ENCODE measurements around the gene NUBP1. TPM values are rescaled to one million over a fixed set of nuclear protein-coding genes. Genes with fewer than 3 reads are reported as not detected.
A peak's percentile ranks its signal among the peaks of the same experiment; 100 is the strongest.

NUBP1 gene
- total RNA-seq, 1 experiment from 2014 or later, result 28.9 TPM

- Histone ChIP-seq H3K4me2 (no peak within 1 kb of the TSS), H3K9me3 (ENCODE audit: insufficient read depth, low read depth) (no peaks in the 10 kb centered on the region), H3K4me1 (replicated peaks; ENCODE audit: insufficient read depth) (no peaks in the 10 kb centered on the region), H3K27me3 (ENCODE audit: insufficient read depth, low read depth) (no peaks in the 10 kb centered on the region), H4K20me1 (ENCODE audit: insufficient read depth) (no peaks in the 10 kb centered on the region), H2AFZ (no peak within 1 kb of the TSS), H3K9me2 (ENCODE audit: insufficient read depth) (no peaks in the 10 kb centered on the region), H3K4me3 (no peak within 1 kb of the TSS), H3F3A (ENCODE audit: insufficient read depth, low read depth) (no peaks in the 10 kb centered on the region), H3K27ac (no peak within 1 kb of the TSS), H3K79me2 (ENCODE audit: low read depth) (no peaks in the 10 kb centered on the region), H3K36me3 (ENCODE audit: low read depth) (no peaks in the 10 kb centered on the region)
- ChIA-PET POLR2A (ENCODE audit: unreplicated experiment) (no interaction called here), CTCF (no interaction called here)
- intact Hi-C loops (cut with micrococcal nuclease; ENCODE audit: unreplicated experiment), result no loop called here
- TF ChIP-seq EZH2 (IDR thresholded peaks at IDR 0.05; ENCODE audit: low read depth) (no peak), CTCF (conservative IDR thresholded peaks at IDR 0.05) (no peak)
- BruUV-seq (replicated peaks), result no TSS peak
- DNase-seq, result no peak
Observed at GRCh38 chr16:10694830-10695229, 48.8 kb upstream of the NUBP1 start, which contains the start of gene TEKT5. Gene TEKT5, minus strand, starts transcription at chr16:10694930. Its CDS starts 57 bp downstream, at chr16:10694873.

GRCh38 chr16:10699756-10700155 lies 43.9 kb upstream of the NUBP1 start:
- Histone ChIP-seq H3K36me3 (ENCODE audit: low read depth) (no peaks in the 10 kb centered on the region), H3K27ac (no peak overlapping the region), H3K4me1 (replicated peaks; ENCODE audit: insufficient read depth) (no peaks in the 10 kb centered on the region), H3K27me3 (ENCODE audit: insufficient read depth, low read depth) (no peaks in the 10 kb centered on the region), H3K79me2 (ENCODE audit: low read depth) (no peaks in the 10 kb centered on the region), H3K9me3 (ENCODE audit: insufficient read depth, low read depth) (no peaks in the 10 kb centered on the region), H2AFZ (no peak overlapping the region), H3K4me2 (no peak overlapping the region), H4K20me1 (ENCODE audit: insufficient read depth) (no peaks in the 10 kb centered on the region), H3K4me3 (no peak overlapping the region), H3K9me2 (ENCODE audit: insufficient read depth) (no peaks in the 10 kb centered on the region), H3F3A (ENCODE audit: insufficient read depth, low read depth) (no peaks in the 10 kb centered on the region)
- TF ChIP-seq EZH2 (IDR thresholded peaks at IDR 0.05; ENCODE audit: low read depth), result no peak
- no peak for TF ChIP-seq CTCF (conservative IDR thresholded peaks at IDR 0.05)
- no peak for DNase-seq
- POLR2A ChIA-PET (ENCODE audit: unreplicated experiment), result no interaction called here
- CTCF ChIA-PET, result no interaction called here
- no TSS peak for BruUV-seq (replicated peaks)
- intact Hi-C loops (cut with micrococcal nuclease; ENCODE audit: unreplicated experiment), result no loop called here

- POLR2A ChIA-PET (ENCODE audit: unreplicated experiment), result no interaction called here
- BruUV-seq (replicated peaks), result no TSS peak
- intact Hi-C loops (cut with micrococcal nuclease; ENCODE audit: unreplicated experiment), result no loop called here
Observed at GRCh38 chr16:10708969-10709368, 34.7 kb upstream of the NUBP1 start.

More at GRCh38 chr16:10708969-10709368, 34.7 kb upstream of the NUBP1 start:
- CTCF ChIA-PET, result no interaction called here
- Histone ChIP-seq H3K9me2 (ENCODE audit: insufficient read depth) (no peaks in the 10 kb centered on the region), H3K27me3 (ENCODE audit: insufficient read depth, low read depth) (no peaks in the 10 kb centered on the region), H4K20me1 (ENCODE audit: insufficient read depth) (no peaks in the 10 kb centered on the region), H3K4me1 (replicated peaks; ENCODE audit: insufficient read depth) (no peaks in the 10 kb centered on the region; the same call in 1 of the 2 replicates), H3F3A (ENCODE audit: insufficient read depth, low read depth) (no peaks in the 10 kb centered on the region), H3K4me2 (no peak overlapping the region), H3K9me3 (ENCODE audit: insufficient read depth, low read depth) (no peaks in the 10 kb centered on the region), H3K27ac (no peak overlapping the region), H3K4me3 (no peak overlapping the region), H2AFZ (0 out of 2 replicates have a peak overlapping the region, but pooled peaks have one; percentile 6), H3K36me3 (ENCODE audit: low read depth) (no peaks in the 10 kb centered on the region), H3K79me2 (ENCODE audit: low read depth) (no peaks in the 10 kb centered on the region)
- TF ChIP-seq CTCF (conservative IDR thresholded peaks at IDR 0.05) (no peak), EZH2 (IDR thresholded peaks at IDR 0.05; ENCODE audit: low read depth) (no peak)
- DNase-seq, result no peak
